GM12878 (cell line): ENCODE measurements around the gene HMHB1. TPM values are rescaled to one million over a fixed set of nuclear protein-coding genes. Genes with fewer than 3 reads are reported as not detected.
A peak's percentile ranks its signal among the peaks of the same experiment; 100 is the strongest.

Experiments used
- ATAC-seq: fragments of 200-7000 bp; cut with Tn5 transposase; 3 replicates; pipeline ENCODE4 v1.9.1; 2020; ENCODE audit warnings: mild to moderate bottlenecking, moderate library complexity
- BruUV-seq: library from RNA; stranded (reverse); fragments of 400-500 nt; replicated peaks from 2 replicates; lab custom pipeline; 2021; lab: Mats Ljungman, UMichigan
- CTCF ChIA-PET: fragments of 300-600 bp; sonication (Branson Sonifier 250); formaldehyde crosslinking; extraction: SDS; loops from one replicate; lab custom pipeline; 2021; ENCODE audit warnings: inconsistent platforms; lab: Yijun Ruan, JAX
- POLR2A ChIA-PET: fragments of 350-600 bp; formaldehyde crosslinking; extraction: SDS; loops from one replicate; lab custom pipeline; 2021; ENCODE audit warnings: inconsistent platforms; lab: Charles Lee
- RAD21 ChIA-PET: fragments of 300-600 bp; sonication (Branson Sonifier 250); formaldehyde crosslinking; loops from one replicate; lab custom pipeline; 2023; ENCODE audit warnings: antibody characterized with exemption; ENCODE audit not compliant: unreplicated experiment; lab: Charles Lee
- SMC1A ChIA-PET: fragments of 300-600 bp; sonication (Branson Sonifier 250); formaldehyde crosslinking; loops from one replicate; lab custom pipeline; 2023; ENCODE audit not compliant: unreplicated experiment, uncharacterized antibody; lab: Charles Lee
- DNase-seq: peaks from one replicate; pipeline ENCODE4 v3.0.0-alpha.2; 2011; ENCODE audit warnings: low read depth, low spot score
- FAIRE-seq: peaks from 3 replicates; lab custom pipeline; 2011; peaks lifted over from hg19 to GRCh38; lab: Jason Lieb, UNC
- H2AFZ ChIP-seq: 2 replicates; pipeline ENCODE4 v1.6.0; 2011; ENCODE audit warnings: low read depth, low read length, control low read depth; ENCODE audit not compliant: control insufficient read depth
- H3K27ac ChIP-seq: 2 replicates; pipeline ENCODE4 v1.5.1; 2011; ENCODE audit warnings: control low read depth; ENCODE audit not compliant: control insufficient read depth, insufficient read depth
- H3K27me3 ChIP-seq, 2 experiments: replicated peaks in 1 of 2; 2 replicates each; pipeline versions ENCODE4 v1.6.0 to v1.6.1; 2011; ENCODE audit warnings: low read length in 1 of 2; ENCODE audit not compliant: control insufficient read depth in 2 of 2, insufficient read depth in 2 of 2
- H3K36me3 ChIP-seq, 2 experiments: 2 replicates each; pipeline ENCODE4 v1.5.1; 2011; ENCODE audit warnings: low read length in 1 of 2; ENCODE audit not compliant: control insufficient read depth in 2 of 2, insufficient read depth in 2 of 2
- H3K4me1 ChIP-seq: 2 replicates; pipeline ENCODE4 v1.6.1; 2011; ENCODE audit warnings: mild to moderate bottlenecking, low read length, moderate library complexity, mixed read lengths; ENCODE audit not compliant: control insufficient read depth, insufficient read depth
- H3K4me2 ChIP-seq: 2 replicates; pipeline ENCODE4 v1.6.0; 2011; ENCODE audit warnings: control low read depth; ENCODE audit not compliant: control insufficient read depth, insufficient read depth
- H3K4me3 ChIP-seq: fragments of 200-600 bp; sonication (generic); 2 replicates; pipeline ENCODE4 v1.5.1; 2016
- H3K79me2 ChIP-seq: 2 replicates; pipeline ENCODE4 v1.6.0; 2011; ENCODE audit warnings: low read length; ENCODE audit not compliant: control insufficient read depth, insufficient read depth
- H3K9ac ChIP-seq: 2 replicates; pipeline ENCODE4 v1.8.0; 2011; ENCODE audit warnings: low read length, control low read depth, mixed read lengths; ENCODE audit not compliant: control insufficient read depth, insufficient read depth
- H3K9me3 ChIP-seq: replicated peaks from 3 replicates; pipeline ENCODE4 v1.5.1; 2011; ENCODE audit warnings: mild to moderate bottlenecking, low read length; ENCODE audit not compliant: control insufficient read depth, insufficient read depth
- H4K20me1 ChIP-seq: 2 replicates; pipeline ENCODE4 v1.6.0; 2011; ENCODE audit not compliant: control insufficient read depth, insufficient read depth
- ATF2 ChIP-seq: IDR thresholded peaks from 2 replicates; pipeline ENCODE4 v1.6.1; 2012; ENCODE audit warnings: low read length, inconsistent platforms
- CEBPB ChIP-seq, 2 experiments: fragments of 150-350 bp in 1 of 2; IDR thresholded peaks; 2 replicates each; pipeline ENCODE4 v1.6.1; 2012 to 2014; ENCODE audit warnings: low read depth in 2 of 2, low read length in 2 of 2, borderline replicate concordance in 1 of 2, inconsistent platforms in 1 of 2
- NFYB ChIP-seq: IDR thresholded peaks from 2 replicates; pipeline ENCODE4 v1.6.1; 2011; ENCODE audit warnings: low read depth, mild to moderate bottlenecking, low read length, improper control_type of control experiment, moderate library complexity; ENCODE audit not compliant: insufficient read depth
- TAF1 ChIP-seq: IDR thresholded peaks from 2 replicates; pipeline ENCODE4 v1.6.1; 2011; ENCODE audit warnings: mild to moderate bottlenecking, low read depth, low read length, borderline replicate concordance
- WGBS: methylation state at CpG from one replicate; pipeline ENCODE4 v1.1.6; 2016; ENCODE audit warnings: low lambda C conversion rate; ENCODE audit not compliant: insufficient replicate concordance, insufficient coverage; ENCODE audit errors: missing lambda C conversion rate; 5-methylcytosine and 5-hydroxymethylcytosine counted together
- in situ Hi-C: fragments of 300-500 bp; cut with MboI; formaldehyde crosslinking; loops from 9 replicates; pipeline ENCODE4 v1.14.3; 2018; ENCODE audit warnings: mixed read lengths
- intact Hi-C: fragments of 100-400 bp; cut with micrococcal nuclease; formaldehyde crosslinking; loops from one replicate; pipeline ENCODE4 v1.14.2; 2022; ENCODE audit not compliant: unreplicated experiment
- polyA plus RNA-seq, 11 experiments: library from polyadenylated mRNA; depleted of rRNA in 4 of 11; unstranded in 6 of 11; stranded (reverse) in 5 of 11; fragments of >200 nt; fragmentation: Nextera tagmentation in 4 of 11; fragmentation: Illumina TruSeq in 1 of 11; extraction: Ambion mirVana in 4 of 11; extraction: Trizol in 1 of 11; gene quantifications; 1 replicate in 1 of 11; 2 replicates in 10 of 11; pipeline versions ENCODE4 v1.2.1 to v1.2.3, GENCODE V29; 2011 to 2016; ENCODE audit warnings: inconsistent platforms in 2 of 11, missing spikeins in 2 of 11, low read depth in 1 of 11
- total RNA-seq, 4 experiments: library from RNA; depleted of rRNA in 3 of 4; stranded (reverse); fragments of >200 nt in 3 of 4; fragmentation: Illumina TruSeq in 1 of 4; extraction: Trizol in 1 of 4; gene quantifications; 2 replicates each; pipeline versions ENCODE4 v1.2.1 to v1.2.3, GENCODE V29; 2013 to 2021

Gene HMHB1
- total and polyA plus RNA-seq, 10 of the 15 experiments (the other 5 are each of a cell fraction or from before 2014, with no cell fraction given) = 0.45 to 20.3 (median 4.6) TPM

GRCh38 chr5:143805861-143806260 is 6.1 kb upstream of the HMHB1 start:
- in situ Hi-C loops (no loop called here), intact Hi-C loops (loop anchor here (5.0 kb wide), 1 partner anchor 44 kb away; no protein-coding TSS in a partner anchor)
- WGBS = 73% methylated on average over 2 of the region's 2 CpGs
- SMC1A ChIA-PET = interaction anchor here (0.7 to 2.1 kb wide), 20 partner anchors 11 to 803 kb away, joined by 3 to 15 read pairs (median 4); no protein-coding TSS in a partner anchor
- Histone ChIP-seq H3K4me2 (no peak overlapping the region), H2AFZ (peak overlapping the region; percentile 62; the same call in 1 of the 2 replicates), H3K9ac (no peak overlapping the region; the same call in 1 of the 2 replicates), H3K36me3 (no peaks in the 10 kb centered on the region), H3K4me3 (no peak overlapping the region), H3K27ac (peak overlapping the region; percentile 34; the same call in 1 of the 2 replicates), H3K4me1 (peaks cover 9% of the 10 kb centered on the region), H4K20me1 (no peaks in the 10 kb centered on the region), H3K79me2 (no peaks in the 10 kb centered on the region), H3K9me3 (no peaks in the 10 kb centered on the region), H3K27me3 (no peaks in the 10 kb centered on the region)
- POLR2A ChIA-PET = interaction anchor here (0.6 to 1.2 kb wide), 6 partner anchors 10 to 799 kb away, joined by 3 to 5 read pairs (median 3); no protein-coding TSS in a partner anchor
- TF ChIP-seq NFYB (no peak), ATF2 (peak; percentile 3; the same call in 1 of the 2 replicates), TAF1 (no peak), CEBPB (IDR thresholded peaks at IDR 0.05; ENCODE audit: borderline replicate concordance in 1 of 2, low read depth in 2 of 2, low read length in 2 of 2) (no peak)
- CTCF ChIA-PET = interaction anchor here (0.7 to 1.6 kb wide), 8 partner anchors 11 to 877 kb away, joined by 3 to 9 read pairs (median 4); no protein-coding TSS in a partner anchor
- RAD21 ChIA-PET = interaction anchor here (0.7 to 2.5 kb wide), 21 partner anchors 13 to 803 kb away, joined by 3 to 13 read pairs (median 3); no protein-coding TSS in a partner anchor
- BruUV-seq = no TSS peak
- FAIRE-seq (no peak), DNase-seq (no peak), ATAC-seq (no peak)
